GM19324 (cell line): ENCODE measurements around the gene ARHGAP4.

Experiments used
- ATAC-seq: cut with Tn5 transposase; IDR thresholded peaks from one replicate; pipeline ENCODE4 v1.9.1; 2021; ENCODE audit warnings: mild to moderate bottlenecking, moderate library complexity; ENCODE audit not compliant: unreplicated experiment, low FRiP score

ARHGAP4 gene

GRCh38 chrX:153964105-153964504 lies 38.0 kb upstream of the ARHGAP4 start:
- no peak for ATAC-seq

DNA sequence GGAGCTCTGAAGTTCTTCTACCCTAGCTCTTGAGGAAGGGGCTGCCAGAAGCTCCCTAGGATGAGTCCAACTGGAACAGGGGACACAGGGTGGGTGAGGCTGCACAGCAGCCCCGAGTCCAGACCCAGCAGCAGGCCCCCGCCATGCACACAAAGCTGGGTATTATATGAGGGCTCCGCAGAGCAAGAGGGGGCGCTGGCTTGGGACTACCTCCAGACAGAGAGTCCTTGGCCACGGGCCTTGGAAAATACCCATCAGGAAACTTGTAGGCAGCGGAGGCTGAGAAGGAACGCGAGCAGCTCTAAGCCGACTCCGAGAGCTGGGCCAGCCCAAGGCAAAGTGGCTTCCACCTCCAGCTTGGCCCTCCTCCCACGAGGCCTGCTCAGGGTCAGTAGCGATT lies 37.5 kb upstream of the ARHGAP4 start:
- no peak for ATAC-seq

DNA sequence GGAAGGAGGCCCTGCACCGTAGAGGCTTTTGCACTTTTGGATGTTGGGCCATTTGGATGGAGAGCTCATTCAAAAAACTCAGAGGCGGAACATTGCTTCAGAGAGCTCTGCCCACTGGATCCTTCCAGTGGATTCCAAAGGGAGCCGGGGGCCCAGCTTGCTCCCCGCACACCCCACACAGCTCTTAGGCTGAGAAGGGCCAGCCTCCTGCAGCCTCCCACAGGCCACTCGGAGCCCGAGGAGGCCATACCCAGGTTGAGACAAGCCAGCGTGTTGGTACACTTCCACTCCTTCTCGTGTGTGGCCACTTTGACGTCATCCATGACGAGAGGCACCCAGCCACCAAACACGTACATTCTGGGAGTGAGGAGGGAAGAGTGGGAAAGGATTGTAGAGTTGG lies 35.2 kb upstream of the ARHGAP4 start:
- no peak for ATAC-seq

DNA sequence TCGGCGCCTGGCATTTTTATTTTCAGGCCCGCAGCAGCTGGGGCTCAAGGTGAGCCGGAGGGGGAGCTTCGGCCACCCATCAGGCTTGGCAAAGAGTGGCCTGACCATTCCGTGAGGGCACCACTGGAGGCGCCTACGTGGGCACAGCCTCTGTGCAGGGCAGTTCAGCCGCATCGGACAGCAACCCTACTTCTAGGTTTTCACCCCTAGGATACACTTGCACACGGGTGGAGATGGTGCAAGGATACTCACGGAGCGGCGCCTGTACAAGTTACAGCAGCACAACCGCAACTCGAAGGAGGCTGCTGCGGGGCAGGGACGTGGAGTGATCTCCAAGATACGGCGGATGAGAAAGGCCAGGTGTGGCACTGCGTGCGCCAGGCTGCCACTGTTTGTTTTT lies 34.7 kb upstream of the ARHGAP4 start:
- no peak for ATAC-seq

GRCh38 chrX:153960077-153960476 lies 34.0 kb upstream of the ARHGAP4 start:
- no peak for ATAC-seq

- ATAC-seq = no peak
These were observed 33.6 kb upstream of the ARHGAP4 start for GRCh38 chrX:153959649-153960048.

- no peak for ATAC-seq
These were observed 32.5 kb upstream of the ARHGAP4 start for GRCh38 chrX:153958605-153959004.

GRCh38 chrX:153957224-153957623 lies 31.2 kb upstream of the ARHGAP4 start:
- ATAC-seq = no peak

- no peak for ATAC-seq
These were observed 30.2 kb upstream of the ARHGAP4 start for GRCh38 chrX:153956044-153956907.

- no peak for ATAC-seq
These were observed 29.2 kb upstream of the ARHGAP4 start for GRCh38 chrX:153955228-153955732.

DNA sequence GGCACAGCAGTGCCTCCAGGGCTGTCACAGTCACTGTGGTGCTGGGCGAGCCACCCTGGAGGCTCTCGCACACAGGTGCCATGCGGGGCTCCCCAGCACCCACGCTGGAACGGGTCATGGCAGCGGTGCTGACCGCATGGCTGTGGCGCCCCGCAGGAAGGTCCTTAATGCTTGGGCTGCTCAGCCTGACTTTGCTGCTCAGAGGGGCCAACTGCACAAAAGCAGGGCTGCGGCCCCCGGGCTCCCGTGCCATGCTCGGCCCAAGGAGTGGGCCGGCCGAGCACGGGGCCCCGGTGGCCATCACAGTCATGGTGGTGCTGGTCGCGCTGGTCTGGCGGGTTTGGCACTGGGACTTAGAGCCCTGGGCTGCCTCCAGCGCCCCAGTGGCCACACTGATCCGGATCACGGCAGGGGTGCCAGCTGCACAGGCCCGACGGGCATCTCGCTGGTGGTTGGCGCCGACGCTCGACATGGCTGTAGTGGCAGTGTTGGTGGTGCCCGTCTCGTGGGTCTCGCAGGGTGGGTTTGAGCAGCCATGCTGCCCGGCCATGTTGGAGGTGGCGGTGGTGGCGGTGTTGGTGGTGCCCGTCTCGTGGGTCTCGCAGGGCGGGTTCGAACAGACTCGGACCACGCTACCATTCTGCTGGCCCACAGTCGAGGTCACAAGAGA lies 28.6 kb upstream of the ARHGAP4 start:
- ATAC-seq = no peak

GRCh38 chrX:153953892-153954557 lies 28.0 kb upstream of the ARHGAP4 start:
- no peak for ATAC-seq

GRCh38 chrX:153953342-153953830 lies 27.3 kb upstream of the ARHGAP4 start:
- ATAC-seq = no peak

GRCh38 chrX:153952373-153953026 lies 26.4 kb upstream of the ARHGAP4 start:
- no peak for ATAC-seq

DNA sequence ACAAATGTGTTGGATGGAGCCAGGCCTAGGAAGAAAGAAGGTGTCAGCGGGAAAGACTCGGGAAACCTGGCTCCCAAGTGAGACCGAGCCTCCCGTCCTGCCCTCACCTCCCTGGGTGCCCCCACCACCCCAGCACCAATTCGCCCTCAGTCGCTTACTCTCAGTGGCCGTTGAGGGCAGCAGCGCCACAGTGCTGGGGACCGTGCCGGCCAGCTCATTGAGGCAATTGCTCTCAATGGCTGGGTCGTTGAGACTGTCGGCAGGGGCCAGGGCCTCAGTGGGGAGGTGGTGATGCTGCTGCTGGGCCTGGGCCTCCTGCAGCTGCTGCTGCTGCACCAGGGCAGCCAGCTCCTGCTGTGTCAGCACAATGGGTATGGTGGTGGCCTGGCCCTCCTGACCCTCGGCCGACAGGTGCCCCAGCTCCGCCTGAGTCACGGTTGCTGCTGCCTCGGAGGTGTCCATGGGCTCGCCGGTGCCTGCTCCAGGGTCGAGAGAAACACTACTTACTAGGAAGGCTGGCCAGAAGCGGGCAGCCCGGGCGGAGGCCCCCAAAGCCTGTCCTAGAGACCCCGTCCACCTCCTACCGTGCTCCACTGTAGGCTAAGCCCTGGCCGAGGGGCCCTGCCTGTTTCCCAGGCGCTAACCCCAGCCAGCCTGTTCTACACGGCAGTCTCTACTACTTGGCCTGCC lies 25.8 kb upstream of the ARHGAP4 start:
- no peak for ATAC-seq

DNA sequence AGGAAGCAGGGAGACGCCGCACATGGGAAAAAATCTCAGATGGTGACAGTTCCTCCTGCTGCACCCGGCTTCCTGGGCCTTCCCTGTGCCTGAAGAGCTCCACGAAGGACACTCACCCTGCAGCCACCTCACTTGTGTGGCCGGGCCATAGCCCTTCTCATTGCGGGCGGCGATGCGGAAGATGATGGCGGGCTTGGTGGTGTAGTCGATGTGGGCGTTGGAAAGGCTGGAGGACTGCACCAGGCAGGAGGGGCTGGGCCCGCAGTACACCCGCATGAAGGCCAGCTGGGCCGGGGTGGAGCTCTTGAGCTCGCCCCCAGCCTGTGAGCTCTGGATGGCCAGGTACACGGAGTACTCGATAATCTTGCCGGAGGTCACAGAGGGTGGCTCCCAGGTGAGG lies 24.1 kb upstream of the ARHGAP4 start:
- ATAC-seq = no peak

GRCh38 chrX:153948847-153949805 lies 23.1 kb upstream of the ARHGAP4 start:
- no peak for ATAC-seq

- ATAC-seq = no peak
These were observed 22.0 kb upstream of the ARHGAP4 start for GRCh38 chrX:153948002-153948466.
